NK-92 (cell line): ENCODE data around the gene NACC2.

Experiments
- DNase-seq: peaks from one replicate; lab custom pipeline; 2025; ENCODE audit not compliant: unreplicated experiment; lab: John Stamatoyannopoulos, UW

Gene NACC2

GRCh38 chr9:136131629-136132511, 36.8 kb upstream of the NACC2 start:
- no peak for DNase-seq

GRCh38 chr9:136129176-136129575, 34.1 kb upstream of the NACC2 start:
- DNase-seq, result no peak

- DNase-seq, result no peak
Measured at GRCh38 chr9:136128436-136128835, 33.3 kb upstream of the NACC2 start.

- no peak for DNase-seq
Measured at GRCh38 chr9:136127313-136127712, 32.2 kb upstream of the NACC2 start.

- DNase-seq, result no peak
Measured at GRCh38 chr9:136124976-136125692, 30.0 kb upstream of the NACC2 start.

GRCh38 chr9:136122425-136123383, 27.6 kb upstream of the NACC2 start:
- DNase-seq, result no peak

GRCh38 chr9:136121801-136122200, 26.7 kb upstream of the NACC2 start:
- no peak for DNase-seq

GRCh38 chr9:136120438-136120844, 25.4 kb upstream of the NACC2 start:
- no peak for DNase-seq

GRCh38 chr9:136119883-136120393, 24.8 kb upstream of the NACC2 start:
- DNase-seq, result no peak

GRCh38 chr9:136119061-136119882, 24.2 kb upstream of the NACC2 start:
- no peak for DNase-seq

- peak; percentile 74 for DNase-seq
Measured at GRCh38 chr9:136118320-136119060, 23.4 kb upstream of the NACC2 start, which contains the start of gene TMEM250. Gene TMEM250, minus strand, starts transcription at chr9:136118875. Its CDS starts 1,975 bp downstream, at chr9:136116900.

- DNase-seq, result no peak
Measured at GRCh38 chr9:136117916-136118319, 22.8 kb upstream of the NACC2 start.

GRCh38 chr9:136117291-136117915, 22.3 kb upstream of the NACC2 start:
- no peak for DNase-seq

GRCh38 chr9:136116360-136117098, 21.4 kb upstream of the NACC2 start:
- DNase-seq, result no peak

- DNase-seq, result no peak
Measured at GRCh38 chr9:136115641-136116359, 20.7 kb upstream of the NACC2 start.

- no peak for DNase-seq
Measured at GRCh38 chr9:136115206-136115605, 20.1 kb upstream of the NACC2 start.

GRCh38 chr9:136114610-136115009, 19.5 kb upstream of the NACC2 start:
- no peak for DNase-seq
